ENCODE measurements around the gene FNDC1.

- TF ChIP-seq POLR2AphosphoS5 (IDR thresholded peaks at IDR 0.05; ENCODE audit: low read depth, low read length) (no peak), CTCF (IDR thresholded peaks at IDR 0.05) (no peak), SIN3A (IDR thresholded peaks at IDR 0.05; ENCODE audit: borderline replicate concordance, insufficient read depth, low read depth, low read length) (no peak)
Measured at GRCh38 chr6:159203304-159204005, 34.3 kb downstream of the FNDC1 start.
